Stimulated activated CD8-positive, alpha-beta memory T cell treated with anti-CD3 and anti-CD28 coated beads, Interleukin-7, amount 100 ng/mL, for 24 hours (primary cell): ENCODE data around the gene ECPAS.
"Not testable (repeated sequence)": the region's sequence is repeated elsewhere in the genome, so short reads cannot be mapped to it uniquely, and the experiment has no call there.

Experiments
- DNase-seq: peaks from one replicate; pipeline ENCODE4 v3.0.0-alpha.2; 2020; ENCODE audit warnings: low read depth

Gene ECPAS, protein sequence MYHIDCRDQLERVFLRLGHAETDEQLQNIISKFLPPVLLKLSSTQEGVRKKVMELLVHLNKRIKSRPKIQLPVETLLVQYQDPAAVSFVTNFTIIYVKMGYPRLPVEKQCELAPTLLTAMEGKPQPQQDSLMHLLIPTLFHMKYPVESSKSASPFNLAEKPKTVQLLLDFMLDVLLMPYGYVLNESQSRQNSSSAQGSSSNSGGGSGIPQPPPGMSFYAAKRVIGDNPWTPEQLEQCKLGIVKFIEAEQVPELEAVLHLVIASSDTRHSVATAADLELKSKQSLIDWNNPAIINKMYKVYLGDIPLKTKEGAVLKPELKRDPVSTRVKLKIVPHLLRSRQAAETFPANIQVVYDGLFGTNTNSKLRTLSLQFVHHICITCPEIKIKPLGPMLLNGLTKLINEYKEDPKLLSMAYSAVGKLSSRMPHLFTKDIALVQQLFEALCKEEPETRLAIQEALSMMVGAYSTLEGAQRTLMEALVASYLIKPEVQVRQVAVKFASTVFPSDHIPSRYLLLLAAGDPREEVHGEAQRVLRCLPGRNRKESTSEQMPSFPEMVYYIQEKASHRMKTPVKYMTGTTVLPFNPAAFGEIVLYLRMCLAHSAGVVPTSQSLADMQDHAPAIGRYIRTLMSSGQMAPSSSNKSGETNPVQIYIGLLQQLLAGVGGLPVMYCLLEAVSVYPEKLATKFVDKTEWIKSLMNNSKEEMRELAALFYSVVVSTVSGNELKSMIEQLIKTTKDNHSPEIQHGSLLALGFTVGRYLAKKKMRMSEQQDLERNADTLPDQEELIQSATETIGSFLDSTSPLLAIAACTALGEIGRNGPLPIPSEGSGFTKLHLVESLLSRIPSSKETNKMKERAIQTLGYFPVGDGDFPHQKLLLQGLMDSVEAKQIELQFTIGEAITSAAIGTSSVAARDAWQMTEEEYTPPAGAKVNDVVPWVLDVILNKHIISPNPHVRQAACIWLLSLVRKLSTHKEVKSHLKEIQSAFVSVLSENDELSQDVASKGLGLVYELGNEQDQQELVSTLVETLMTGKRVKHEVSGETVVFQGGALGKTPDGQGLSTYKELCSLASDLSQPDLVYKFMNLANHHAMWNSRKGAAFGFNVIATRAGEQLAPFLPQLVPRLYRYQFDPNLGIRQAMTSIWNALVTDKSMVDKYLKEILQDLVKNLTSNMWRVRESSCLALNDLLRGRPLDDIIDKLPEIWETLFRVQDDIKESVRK (N-terminal part only)

DNA sequence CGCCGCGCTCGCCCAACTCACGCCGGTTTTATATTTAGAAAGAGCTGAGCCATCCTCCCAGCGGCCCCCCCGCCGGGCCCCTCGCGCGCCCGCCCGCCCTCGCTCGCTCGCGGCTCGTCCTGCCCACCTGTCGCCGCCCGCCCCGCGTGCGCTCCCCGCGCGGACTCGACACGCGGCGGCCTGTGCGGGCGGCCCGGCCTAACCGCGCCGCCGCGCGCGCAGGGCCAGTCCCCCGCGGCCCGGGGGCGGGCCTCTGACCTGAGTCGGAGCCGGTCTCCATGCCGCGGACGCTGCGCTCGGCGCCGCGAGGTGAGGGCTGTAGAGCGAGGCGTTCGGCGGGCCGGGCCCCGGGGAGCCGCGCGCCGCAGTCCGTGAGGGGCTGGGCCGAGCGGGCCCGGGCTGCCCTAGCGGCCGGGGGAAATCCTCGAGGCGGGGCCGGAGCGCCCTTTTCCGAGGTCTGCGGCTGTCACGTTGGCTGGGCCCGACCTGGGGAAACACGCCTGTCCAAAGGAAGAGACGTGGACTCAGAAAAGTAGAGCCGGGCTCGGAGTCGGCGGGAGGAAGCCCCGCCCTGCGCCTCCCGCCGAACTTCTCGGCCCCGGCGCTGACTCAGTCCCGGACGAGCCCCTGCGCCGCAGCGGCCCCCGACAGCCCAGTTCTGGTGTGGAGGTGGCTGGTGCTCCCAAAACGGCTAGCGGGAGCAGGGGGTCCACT is at the start of gene ECPAS:
Gene ECPAS, minus strand, starts transcription at position 526 of the 714 bp plus-strand sequence. CDS start 11,465 bp downstream, outside the sequence.
- peak; percentile 35 for DNase-seq

DNA sequence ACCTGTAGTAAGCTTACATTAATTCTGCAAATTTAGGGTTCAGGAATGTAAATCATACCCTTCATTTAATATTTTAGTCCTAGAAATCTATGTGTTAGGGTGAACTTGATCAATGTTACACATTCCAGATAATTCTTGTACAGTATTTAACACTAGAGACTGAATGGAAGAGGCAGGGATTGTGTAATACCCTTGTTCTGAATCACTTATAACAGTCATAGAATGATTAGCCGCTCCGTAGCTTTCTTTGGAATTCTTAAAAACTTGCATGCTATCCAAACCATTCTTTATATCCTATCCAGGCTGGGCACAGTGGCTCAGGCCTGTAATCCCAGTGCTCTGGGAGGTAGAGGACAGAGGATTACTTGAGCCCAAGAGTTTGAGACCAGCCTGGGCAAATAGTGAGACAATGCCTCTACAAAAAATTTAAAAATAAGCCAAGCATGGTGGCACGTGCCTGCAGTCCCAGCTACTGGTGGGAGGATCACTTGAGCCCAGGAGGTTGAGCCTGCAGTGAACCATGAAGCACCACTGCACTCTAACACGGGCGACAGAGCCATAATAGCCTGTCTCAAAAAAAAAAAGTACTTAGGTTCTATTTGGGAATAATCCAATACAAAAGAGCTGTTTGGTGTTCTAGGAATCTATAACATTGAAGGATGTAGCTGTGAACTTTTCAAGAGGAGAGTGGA is 49.1 kb upstream of the ECPAS start:
- DNase-seq: no peak

DNA sequence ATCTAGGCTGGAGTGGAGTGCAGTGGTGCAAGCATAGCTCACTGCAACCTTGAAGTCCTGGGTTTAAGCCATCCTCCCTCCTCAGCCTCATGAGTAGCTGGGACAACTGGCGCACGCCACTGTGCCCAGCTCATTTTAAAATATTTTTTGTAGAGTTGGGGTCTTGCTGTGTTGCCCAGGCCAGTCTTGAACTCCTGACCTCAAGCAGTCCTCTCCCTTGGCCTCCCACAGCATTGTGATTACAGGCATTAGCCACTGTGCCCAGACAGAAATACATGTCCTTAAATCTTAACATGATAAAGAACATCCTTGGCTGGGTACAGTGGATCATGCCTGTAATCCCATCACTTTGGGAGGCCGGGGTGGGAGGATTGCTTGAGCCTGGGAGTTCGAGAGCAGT is 47.5 kb upstream of the ECPAS start:
- DNase-seq: no peak

GRCh38 chr9:111529787-111530186 is 45.6 kb upstream of the ECPAS start:
- DNase-seq: no peak

DNA sequence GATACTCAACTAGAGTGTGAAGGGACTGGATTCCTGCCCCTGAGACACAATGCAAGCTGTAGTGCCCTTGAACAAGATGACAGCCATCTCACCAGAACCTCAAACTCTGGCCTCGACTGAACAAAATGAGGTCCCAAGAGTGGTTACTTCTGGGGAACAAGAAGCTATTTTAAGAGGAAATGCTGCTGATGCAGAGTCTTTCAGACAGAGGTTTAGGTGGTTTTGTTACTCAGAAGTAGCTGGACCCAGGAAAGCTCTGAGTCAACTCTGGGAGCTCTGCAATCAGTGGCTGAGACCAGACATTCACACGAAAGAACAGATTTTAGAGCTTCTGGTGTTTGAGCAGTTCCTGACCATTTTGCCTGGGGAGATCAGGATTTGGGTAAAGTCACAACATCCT is 43.2 kb upstream of the ECPAS start:
- no peak for DNase-seq

GRCh38 chr9:111525056-111525977 is 41.1 kb upstream of the ECPAS start, which contains the start of gene ZNF483:
Gene ZNF483, plus strand, starts transcription at chr9:111525179. Its CDS starts 2,217 bp downstream, at chr9:111527396.
- peak; percentile 38 for DNase-seq

- DNase-seq: no peak
Observed at GRCh38 chr9:111524731-111525055, 40.5 kb upstream of the ECPAS start.

- DNase-seq: no peak
Observed at GRCh38 chr9:111516061-111516465, 31.9 kb upstream of the ECPAS start.

GRCh38 chr9:111514967-111515366 is 30.8 kb upstream of the ECPAS start:
- DNase-seq: no peak

GRCh38 chr9:111511581-111511980 is 27.4 kb upstream of the ECPAS start:
- not testable (repeated sequence) for DNase-seq

DNA sequence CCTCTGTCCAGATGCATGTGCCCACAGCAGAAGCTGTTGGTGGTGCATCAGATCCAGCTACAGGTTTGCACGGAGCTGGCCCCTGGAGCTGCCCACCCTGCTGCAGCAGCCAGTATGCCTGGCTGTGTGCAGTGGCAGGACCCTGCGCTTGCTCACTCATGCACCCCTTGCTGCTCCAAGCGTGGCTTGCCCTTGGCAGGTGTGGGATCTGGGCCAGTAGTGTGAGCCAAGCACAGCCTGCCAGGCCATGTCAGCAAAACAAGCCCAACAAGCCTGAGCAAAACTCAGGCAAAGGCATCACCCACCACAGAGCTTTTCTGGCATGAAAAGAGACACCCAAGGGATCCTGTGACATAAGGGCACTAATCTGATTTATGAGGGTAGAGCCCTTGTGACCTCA is 18.3 kb upstream of the ECPAS start:
- DNase-seq: no peak

- no peak for DNase-seq
Observed at GRCh38 chr9:111501648-111502047, 17.5 kb upstream of the ECPAS start.

DNA sequence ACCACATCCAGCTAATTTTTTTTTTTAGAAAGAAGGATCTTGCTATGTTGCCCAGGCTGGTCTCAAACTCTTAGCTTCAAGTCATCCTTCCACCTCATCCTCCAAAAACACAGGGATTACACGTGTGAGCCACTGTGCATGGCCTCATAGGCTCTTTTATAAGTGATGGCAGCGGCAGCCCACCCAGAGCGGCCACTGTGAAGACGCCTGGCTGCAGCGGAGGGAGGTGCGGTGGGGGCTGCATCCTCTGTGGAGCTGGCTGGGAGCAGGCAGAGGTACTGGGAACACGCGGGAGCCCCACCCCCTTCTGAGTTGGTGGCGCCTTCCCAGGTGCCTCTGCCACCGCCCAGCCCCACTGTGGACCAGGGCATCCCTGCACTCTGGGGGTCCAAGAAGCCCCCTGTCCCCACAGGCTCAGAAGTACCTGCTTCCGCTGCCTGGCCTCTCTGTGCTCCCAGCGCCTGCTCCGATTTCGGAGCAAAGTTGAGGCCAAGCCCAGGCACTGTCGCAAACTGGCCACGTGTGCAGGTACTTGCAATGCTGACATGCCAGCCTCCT is 16.9 kb upstream of the ECPAS start:
- no peak for DNase-seq

DNA sequence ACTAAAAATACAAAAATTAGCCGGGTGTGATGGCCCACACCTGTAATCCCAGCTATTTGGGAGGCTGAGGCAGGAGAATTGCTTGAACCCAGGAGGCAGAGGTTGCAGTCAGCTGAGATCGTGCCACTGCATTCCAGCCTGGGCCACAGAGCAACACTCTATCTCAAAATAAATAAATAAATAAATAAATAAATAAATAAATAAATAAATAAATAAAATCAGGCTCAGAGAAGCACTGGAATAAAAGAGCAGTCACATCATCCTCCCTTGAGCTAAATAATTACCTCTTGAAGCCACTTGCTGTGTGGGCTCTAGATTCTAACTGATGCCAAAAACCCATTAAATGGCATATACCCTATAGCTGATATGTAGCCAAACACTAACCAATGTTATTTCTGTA is 13.0 kb upstream of the ECPAS start:
- DNase-seq: not testable (repeated sequence)

DNA sequence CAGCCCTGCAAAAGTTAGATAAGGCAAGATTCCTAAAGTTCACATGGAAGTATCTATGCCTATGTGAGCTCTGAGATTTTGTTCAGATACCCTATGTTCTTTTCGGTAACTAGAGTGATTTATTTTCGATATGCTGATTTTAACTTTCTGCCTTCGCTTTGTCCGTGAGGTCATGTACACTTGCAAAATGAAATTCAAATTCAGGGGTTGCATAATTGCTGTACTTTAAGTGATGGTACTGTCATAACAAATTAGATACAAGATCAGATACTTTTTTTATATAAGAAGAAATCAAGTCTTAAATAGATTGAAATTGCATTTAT is 350 bp upstream of the ECPAS start:
- DNase-seq: no peak

DNA sequence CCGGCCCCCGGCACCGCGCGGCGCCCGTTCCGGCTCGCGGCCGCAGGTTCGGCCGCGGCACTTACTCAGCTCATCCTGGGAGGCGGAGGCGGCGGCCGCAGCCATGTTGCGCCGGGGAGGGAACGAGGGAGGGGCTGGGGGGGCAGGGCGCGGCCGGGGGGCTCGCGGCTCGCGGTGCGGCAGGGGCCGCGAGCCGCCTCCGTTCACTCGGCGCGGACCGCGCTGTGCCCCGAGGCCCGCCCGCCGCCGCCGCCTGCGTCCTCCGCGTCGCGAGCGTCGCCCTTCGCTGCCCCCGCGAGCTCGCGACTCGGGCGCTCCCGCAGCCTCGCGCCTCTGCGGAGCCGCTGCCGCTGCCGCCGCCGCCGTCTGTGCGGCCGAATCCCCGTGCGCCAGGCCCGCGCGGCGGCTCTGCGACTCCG is 735 bp downstream of the ECPAS start:
- peak; percentile 4 for DNase-seq

DNA sequence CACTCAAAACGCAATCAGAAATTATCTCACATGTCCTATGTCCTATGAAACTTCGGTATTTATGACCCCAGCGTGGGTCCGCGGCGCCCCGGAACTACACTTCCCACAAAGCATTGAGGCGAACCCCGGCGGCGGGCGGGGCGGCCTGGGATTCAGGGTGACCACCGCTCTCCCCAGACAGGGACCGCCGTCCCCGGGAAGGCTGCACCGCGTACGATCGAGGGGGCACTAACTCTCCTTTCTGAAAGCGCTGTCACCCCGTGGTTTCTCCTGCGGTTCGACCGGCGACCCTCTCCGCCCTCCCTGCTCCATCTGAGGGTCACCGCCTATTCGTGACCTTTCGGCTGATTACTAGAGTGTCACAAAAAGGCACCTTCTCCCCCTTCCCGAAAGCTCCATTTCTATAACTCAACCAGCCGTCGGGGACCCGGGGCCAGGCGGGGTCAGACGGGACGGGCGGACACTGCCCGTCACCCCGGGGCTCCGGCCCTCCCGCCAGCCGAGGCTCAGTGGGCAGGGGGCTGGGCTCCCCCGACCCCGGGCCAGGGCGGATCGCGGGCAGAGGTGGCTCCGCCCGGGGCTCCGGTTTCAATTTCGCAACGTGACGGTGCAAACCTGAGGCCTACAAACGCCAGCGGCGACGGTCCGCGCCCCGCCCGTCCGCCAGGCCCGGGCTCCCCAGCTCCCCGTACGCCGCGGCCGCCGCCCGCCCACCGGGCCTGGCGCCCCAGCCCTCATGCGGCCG is 1.3 kb downstream of the ECPAS start:
- DNase-seq: peak; percentile 36

GRCh38 chr9:111481885-111482636 is 2.1 kb downstream of the ECPAS start:
- no peak for DNase-seq
